Limb (tissue), 2 donors: ENCODE results near the gene APCDD1.
A peak's percentile ranks its signal among the peaks of the same experiment; 100 is the strongest.
"Not testable (repeated sequence)": the region's sequence is repeated elsewhere in the genome, so short reads cannot be mapped to it uniquely, and the experiment has no call there.

Source experiments
- DNase-seq, 2 donors: peaks; one replicate each; pipeline ENCODE4 v3.0.0-alpha.2; 2016; ENCODE audit errors: extremely low spot score in 2 of 2

Gene APCDD1

GRCh38 chr18:10525697-10526560 lies 71.5 kb downstream of the APCDD1 start, which contains the start of gene NAPG:
NAPG (plus strand) TSS chr18:10526027; CDS start chr18:10526103, 76 bp downstream.
- DNase-seq: peak; percentile 92 to 93

- no peak for DNase-seq
Measured at GRCh38 chr18:10526561-10526949, 72.1 kb downstream of the APCDD1 start.

- DNase-seq: no peak
Measured at GRCh38 chr18:10528439-10528838, 74.0 kb downstream of the APCDD1 start.

GRCh38 chr18:10530002-10530401 lies 75.6 kb downstream of the APCDD1 start:
- no peak for DNase-seq

- DNase-seq: no peak
Measured at GRCh38 chr18:10530852-10531251, 76.4 kb downstream of the APCDD1 start.

- no peak for DNase-seq
Measured at GRCh38 chr18:10533111-10533510, 78.7 kb downstream of the APCDD1 start.

GRCh38 chr18:10536280-10536679 lies 81.8 kb downstream of the APCDD1 start:
- no peak for DNase-seq

DNA sequence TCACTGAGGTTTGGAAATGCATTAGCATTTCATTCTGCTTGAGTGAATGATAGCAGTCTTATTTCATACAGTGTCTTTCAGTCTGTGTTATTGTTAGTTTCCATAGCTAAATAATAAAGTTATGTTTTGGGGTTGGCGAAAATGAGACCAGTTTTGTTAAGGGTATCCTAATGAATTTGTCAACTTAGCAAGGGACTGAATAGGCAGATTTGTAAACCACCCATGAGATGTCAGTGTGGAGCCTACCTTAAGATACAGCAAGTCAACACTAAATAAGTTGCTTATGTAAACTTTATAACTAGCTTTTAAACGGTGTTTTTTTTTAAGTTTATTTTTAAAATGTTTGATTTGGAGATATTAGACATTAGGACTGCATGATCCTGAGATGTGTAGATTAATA lies 83.3 kb downstream of the APCDD1 start:
- DNase-seq: no peak

- DNase-seq: not testable (repeated sequence)
Measured at GRCh38 chr18:10539124-10539523, 84.7 kb downstream of the APCDD1 start.
